Fibroblast of the aortic adventitia (primary cell): ENCODE measurements around the gene ASPDH. TPM values are rescaled to one million over a fixed set of nuclear protein-coding genes. Genes with fewer than 3 reads are reported as not detected.

Experiments
- DNase-seq: peaks from one replicate; pipeline ENCODE4 v3.0.0-alpha.2; 2010; ENCODE audit warnings: low read depth
- H3K4me3 ChIP-seq: 2 replicates; pipeline ENCODE4 v1.5.1; 2011; ENCODE audit warnings: low read depth, mild to moderate bottlenecking, control low read depth, low read length, moderate library complexity
- total RNA-seq: library from RNA; depleted of rRNA; stranded (reverse); fragments of >200 nt; gene quantifications from 2 replicates; pipeline ENCODE4 v1.2.3, GENCODE V29; 2012; ENCODE audit warnings: low replicate concordance
- TF ChIP-seq, protein P1 (sequence below): IDR thresholded peaks from 2 replicates; pipeline ENCODE4 v1.5.1; 2011; ENCODE audit warnings: mild to moderate bottlenecking, low read length, control low read depth, inconsistent platforms; ENCODE audit not compliant: insufficient read depth

The ASPDH gene
- total RNA-seq, 1 donor: not detected

DNA sequence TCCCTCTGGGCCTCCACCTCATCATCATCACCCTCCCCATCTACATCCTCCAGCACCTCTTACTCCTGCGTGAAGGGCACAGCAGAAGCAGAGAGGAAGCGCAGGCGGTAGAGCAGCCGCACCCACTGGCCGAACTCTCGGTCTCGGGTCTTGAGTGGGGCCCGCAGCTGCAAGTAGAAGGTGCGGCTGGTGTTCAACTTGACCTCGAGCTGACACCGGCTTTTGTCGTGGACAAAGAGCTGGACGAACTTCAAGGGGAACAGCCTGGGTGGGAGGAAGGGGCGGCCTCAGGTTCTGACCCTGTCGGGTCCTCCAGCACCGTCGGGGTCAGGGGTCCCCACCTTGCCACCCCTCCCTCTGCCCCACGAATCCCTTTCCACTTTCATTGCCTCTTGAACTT is 46.1 kb downstream of the ASPDH start:
- no peak for DNase-seq
- TF ChIP-seq, protein P1, sequence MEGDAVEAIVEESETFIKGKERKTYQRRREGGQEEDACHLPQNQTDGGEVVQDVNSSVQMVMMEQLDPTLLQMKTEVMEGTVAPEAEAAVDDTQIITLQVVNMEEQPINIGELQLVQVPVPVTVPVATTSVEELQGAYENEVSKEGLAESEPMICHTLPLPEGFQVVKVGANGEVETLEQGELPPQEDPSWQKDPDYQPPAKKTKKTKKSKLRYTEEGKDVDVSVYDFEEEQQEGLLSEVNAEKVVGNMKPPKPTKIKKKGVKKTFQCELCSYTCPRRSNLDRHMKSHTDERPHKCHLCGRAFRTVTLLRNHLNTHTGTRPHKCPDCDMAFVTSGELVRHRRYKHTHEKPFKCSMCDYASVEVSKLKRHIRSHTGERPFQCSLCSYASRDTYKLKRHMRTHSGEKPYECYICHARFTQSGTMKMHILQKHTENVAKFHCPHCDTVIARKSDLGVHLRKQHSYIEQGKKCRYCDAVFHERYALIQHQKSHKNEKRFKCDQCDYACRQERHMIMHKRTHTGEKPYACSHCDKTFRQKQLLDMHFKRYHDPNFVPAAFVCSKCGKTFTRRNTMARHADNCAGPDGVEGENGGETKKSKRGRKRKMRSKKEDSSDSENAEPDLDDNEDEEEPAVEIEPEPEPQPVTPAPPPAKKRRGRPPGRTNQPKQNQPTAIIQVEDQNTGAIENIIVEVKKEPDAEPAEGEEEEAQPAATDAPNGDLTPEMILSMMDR: no peak
- H3K4me3 ChIP-seq: no peak overlapping the region

DNA sequence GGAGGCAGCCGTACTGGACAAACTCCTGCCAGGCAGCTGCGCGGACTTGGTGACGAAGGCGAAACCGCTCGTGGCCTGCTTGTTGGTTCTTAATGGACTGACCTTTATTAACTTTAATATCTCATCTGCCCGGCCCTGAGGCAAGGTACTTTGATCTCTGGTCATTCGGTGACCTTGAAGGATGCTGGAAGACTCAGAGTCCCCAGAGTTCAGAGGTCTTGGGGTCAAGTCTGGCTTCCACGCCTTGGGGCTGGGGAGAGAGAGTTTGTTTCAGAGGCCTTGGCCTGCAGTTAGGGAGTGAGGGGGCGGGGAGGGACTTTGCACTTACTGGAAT is 47.0 kb downstream of the ASPDH start:
- TF ChIP-seq, protein P1: no peak
- H3K4me3 ChIP-seq: no peak overlapping the region
- no peak for DNase-seq

DNA sequence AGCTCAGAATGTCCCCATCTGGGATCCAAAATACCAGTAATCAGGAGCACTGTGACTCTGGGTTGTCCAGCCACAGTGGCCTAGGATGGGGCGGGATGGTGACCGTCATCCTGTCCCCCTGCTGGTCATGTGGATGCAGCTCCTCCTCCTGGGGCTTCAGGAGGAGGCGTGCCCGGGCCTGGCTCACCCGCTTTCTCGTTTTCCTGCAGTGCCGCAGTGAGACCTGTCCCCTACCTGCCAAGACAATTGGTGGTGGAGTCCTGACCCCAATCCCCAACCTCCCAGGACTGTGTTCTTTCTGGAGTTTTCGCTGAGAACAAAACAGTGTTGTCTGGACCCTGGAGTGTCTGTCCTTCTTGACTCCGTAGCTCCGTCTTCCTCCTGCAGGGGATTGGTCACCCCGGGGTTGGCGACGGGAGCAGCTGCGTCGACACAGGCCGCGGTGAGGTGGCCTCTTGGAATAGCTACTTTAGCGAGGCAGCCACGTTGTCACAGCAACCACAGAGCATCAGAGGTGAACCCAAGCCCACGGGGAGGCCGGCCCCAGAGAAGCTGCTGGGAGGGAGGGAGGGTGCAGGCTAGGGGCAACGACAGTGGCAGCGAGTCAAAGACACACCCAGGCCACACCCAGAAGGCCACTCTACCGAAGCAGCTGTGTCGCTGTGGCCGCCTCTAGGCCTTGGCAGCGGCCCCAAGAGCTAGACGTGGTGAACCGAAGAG is 47.6 kb downstream of the ASPDH start:
- no peak overlapping the region for H3K4me3 ChIP-seq
- TF ChIP-seq, protein P1: no peak
- no peak for DNase-seq

DNA sequence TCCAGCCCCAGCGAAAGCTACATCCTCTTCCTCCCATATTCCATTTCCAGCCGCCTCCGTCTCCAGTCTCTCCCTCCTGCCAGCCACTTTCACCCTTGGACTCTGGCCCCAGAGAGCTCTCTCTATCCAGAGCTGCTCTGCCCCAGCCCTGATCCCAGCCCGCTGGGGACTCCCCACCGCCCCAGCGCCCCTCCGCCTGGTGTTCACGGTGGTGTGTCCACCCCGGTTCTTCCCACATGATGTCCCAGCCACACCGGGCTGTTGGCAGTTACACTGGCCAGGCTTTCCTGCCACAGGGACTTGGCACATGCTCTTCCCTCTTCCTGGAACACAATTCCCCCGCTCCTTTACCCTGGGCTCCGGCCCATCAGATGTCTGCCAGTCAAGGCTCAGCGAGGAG is 48.7 kb downstream of the ASPDH start:
- H3K4me3 ChIP-seq: no peak overlapping the region
- TF ChIP-seq, protein P1: no peak
- no peak for DNase-seq

DNA sequence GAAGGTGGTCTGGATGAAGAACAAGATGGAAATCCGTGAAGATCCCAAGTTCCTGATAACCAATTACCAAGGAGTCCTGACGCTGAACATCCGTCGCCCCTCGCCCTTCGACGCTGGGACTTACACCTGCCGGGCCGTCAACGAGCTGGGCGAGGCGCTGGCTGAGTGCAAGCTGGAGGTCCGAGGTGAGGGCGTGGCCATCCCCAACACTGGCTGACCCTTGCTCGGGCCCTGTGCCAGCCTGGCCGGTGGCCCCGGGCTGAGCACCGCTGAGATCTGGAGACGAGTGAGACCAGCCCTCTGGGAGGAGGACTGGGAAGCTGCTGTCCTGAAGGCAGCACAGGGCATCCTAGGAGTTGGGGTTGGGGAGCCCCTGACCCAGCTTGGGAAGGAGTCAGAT is 49.4 kb downstream of the ASPDH start:
- no peak for DNase-seq
- H3K4me3 ChIP-seq: no peak overlapping the region
- TF ChIP-seq, protein P1: no peak

DNA sequence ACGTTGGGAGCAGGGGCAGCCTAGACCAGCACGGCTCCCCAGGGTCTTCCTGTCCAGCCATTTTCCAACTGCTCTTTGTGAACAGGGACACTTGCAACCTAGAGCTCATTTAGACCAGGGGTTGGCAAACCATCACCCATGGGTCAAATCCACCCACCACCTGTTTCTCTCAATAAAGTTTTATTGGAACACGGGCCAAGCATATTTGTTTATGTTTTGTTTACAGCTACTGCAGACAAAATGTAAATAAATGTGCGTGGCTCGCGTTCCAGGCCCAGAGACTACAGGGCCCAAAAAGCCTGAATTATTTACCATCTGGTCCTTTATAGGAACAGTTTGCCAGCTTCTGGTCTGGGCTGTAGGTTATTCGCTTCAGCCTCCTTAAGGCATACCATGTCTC is 50.7 kb downstream of the ASPDH start:
- TF ChIP-seq, protein P1: no peak
- no peak overlapping the region for H3K4me3 ChIP-seq
- DNase-seq: no peak

Other genes with a start within 250 kb of the ASPDH start
- gene KCNC3, start 184.5 kb downstream of the ASPDH start, total RNA-seq: not detected in 2 replicates
- gene NAPSA, start 148.3 kb downstream of the ASPDH start, total RNA-seq: not detected in 2 replicates
- 47.7 and 59.7 TPM in 2 replicates for gene NR1H2, start 137.5 kb downstream of the ASPDH start, total RNA-seq
- 8.8 and 29.3 TPM in 2 replicates for gene POLD1, start 129.6 kb downstream of the ASPDH start, total RNA-seq
- not detected in 2 replicates for gene SPIB, start 95.0 kb downstream of the ASPDH start, total RNA-seq
- gene MYBPC2, start 81.0 kb downstream of the ASPDH start, total RNA-seq: not detected in 2 replicates
- gene EMC10, start 37.4 kb downstream of the ASPDH start, total RNA-seq: 22.8 and 35.2 TPM in 2 replicates
- gene GARIN5A, start 37.1 kb downstream of the ASPDH start, total RNA-seq: not detected in 2 replicates
- 12.1 and 26.7 TPM in 2 replicates for gene JOSD2, start 2.7 kb downstream of the ASPDH start, total RNA-seq
- not detected in 2 replicates for gene LRRC4B, start 54.5 kb upstream of the ASPDH start, total RNA-seq
- 0.09 TPM in 1 of 2 replicates, not detected in the other for gene SYT3, start 126.0 kb upstream of the ASPDH start, total RNA-seq
- gene C19orf81, start 135.5 kb upstream of the ASPDH start, total RNA-seq: not detected in 2 replicates
- gene SHANK1, start 205.9 kb upstream of the ASPDH start, total RNA-seq: 2.6 and 4.2 TPM in 2 replicates
- 21.8 and 71.8 TPM in 2 replicates for gene CLEC11A, start 209.5 kb upstream of the ASPDH start, total RNA-seq